ENCODE measurements around the gene CNTNAP2.

GRCh38 chr7:146366938-146367337 lies 250.3 kb downstream of the CNTNAP2 start:
- TF ChIP-seq EZH2 (IDR thresholded peaks at IDR 0.05; ENCODE audit: borderline replicate concordance, low read depth, low read length, poor library complexity, severe bottlenecking): no peak
- no peak for TF ChIP-seq CTCF (conservative IDR thresholded peaks at IDR 0.05; ENCODE audit: low read depth, low read length)
